D341Med (cell line): ENCODE measurements around the gene AGT.
"Not testable (repeated sequence)": the region's sequence is repeated elsewhere in the genome, so short reads cannot be mapped to it uniquely, and the experiment has no call there.

Source experiments
- DNase-seq: peaks from one replicate; pipeline ENCODE4 v3.0.0; 2012; ENCODE audit warnings: low spot score

Gene AGT

DNA sequence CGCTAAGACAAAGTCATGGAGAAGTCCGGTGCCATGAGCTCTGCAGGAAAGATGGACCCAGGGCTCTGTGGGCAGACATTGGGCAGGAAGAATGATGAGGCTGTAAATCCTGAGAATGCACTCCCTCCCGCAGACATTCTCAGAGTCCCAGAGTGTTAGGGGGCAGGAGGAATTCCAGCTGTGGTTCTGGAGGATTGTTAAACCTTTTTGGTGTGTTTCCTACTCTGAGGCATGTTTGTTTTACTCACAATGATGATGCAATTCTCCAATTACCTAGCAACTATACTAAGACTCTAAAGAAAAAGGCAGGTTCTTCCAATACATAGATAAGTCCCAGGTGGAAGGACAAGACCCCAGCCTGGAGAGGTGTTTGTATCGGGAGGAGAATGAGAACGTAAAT is 30.5 kb upstream of the AGT start:
- DNase-seq, result no peak

GRCh38 chr1:230743899-230744298 is 30.0 kb upstream of the AGT start:
- no peak for DNase-seq

GRCh38 chr1:230739564-230740290 is 25.8 kb upstream of the AGT start:
- DNase-seq, result no peak

GRCh38 chr1:230737622-230738262 is 23.8 kb upstream of the AGT start:
- DNase-seq, result no peak

- DNase-seq, result no peak
Observed at GRCh38 chr1:230735447-230735846, 21.5 kb upstream of the AGT start.

- DNase-seq, result no peak
Observed at GRCh38 chr1:230730977-230731376, 17.1 kb upstream of the AGT start.

- DNase-seq, result no peak
Observed at GRCh38 chr1:230728710-230729392, 14.9 kb upstream of the AGT start.

DNA sequence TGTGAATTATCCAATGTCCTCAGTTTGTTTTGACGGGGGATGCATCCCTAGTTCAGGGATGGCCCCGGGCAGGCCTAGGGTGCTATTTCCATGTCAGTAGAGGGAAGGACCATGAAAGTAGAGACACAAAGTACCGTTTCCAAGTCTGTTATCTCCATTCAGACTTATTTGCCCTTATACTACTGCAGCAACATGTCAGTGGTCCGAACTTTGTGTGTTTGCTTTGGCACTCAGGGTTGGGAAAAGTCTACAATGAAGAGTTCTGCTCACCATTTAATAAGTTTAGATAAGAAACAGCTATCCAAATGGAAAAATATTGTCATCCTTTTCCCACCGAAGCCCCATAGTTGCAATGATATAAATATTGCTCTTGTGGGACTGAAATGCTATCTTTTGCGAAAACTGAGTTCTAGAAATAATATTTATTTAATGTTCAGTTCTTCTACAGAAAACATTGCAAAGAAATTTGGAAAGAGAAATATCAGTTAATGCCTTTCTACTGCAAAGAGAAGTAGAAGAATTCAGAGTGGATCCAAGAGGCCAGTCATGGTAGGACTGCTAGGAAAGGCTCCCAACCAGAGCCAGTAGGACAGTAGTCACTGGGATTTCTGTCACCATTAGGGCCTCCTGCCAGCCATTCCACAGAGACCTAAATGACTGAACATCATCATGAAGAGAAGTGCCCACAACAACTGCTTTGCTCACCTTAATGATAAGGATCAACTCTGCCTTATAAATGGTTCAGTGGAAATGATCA is 11.5 kb upstream of the AGT start:
- DNase-seq, result no peak

DNA sequence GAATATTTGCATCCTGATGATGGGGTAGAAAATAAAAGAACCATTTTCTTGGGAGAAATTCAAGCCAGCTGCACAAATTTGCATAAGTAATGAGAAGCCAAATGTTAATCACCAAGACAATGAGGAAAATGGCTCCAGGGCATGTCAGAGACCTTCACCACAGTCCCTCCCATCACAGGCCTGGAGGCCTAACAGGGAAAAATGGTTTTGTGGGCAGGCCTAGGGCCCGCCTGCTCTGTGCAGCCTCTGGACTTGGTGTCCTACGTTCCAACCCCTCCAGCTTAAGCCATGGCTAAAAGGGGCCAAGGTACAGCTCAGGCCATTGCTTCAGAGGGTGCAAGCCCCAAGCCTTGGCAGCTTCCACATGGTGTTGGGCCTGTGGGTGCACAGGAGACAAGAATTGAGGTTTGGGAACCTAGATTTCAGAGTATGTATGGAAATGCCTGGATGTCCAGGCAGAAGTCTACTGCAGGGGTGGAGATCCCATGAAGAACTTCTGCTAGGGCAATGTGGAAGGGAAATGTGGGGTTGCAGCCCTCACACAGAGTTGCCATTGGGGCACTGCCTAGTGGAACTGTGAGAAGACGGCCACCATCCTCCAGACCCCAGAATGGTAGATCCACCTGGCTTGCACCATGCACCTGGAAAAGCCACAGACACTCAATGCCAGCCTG is 8.1 kb upstream of the AGT start:
- DNase-seq, result not testable (repeated sequence)

DNA sequence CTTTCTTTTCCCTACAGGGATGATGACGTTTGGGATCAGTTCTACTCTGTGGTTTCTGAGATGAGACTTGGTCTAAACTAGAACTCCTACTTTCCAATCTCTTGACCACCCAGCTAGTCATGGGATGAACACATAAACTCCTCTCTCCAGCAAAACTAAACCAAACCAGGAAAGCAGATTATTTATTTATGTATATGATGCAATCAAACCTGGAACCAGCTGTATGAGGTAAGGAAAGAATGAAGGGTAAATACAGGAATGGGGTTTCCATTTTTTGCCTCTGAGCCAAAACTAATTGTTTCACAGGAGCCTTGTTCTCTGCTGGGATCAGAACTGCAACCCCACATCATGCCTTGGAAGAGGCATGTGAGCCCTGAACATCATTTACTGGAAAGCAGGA is 3.3 kb upstream of the AGT start:
- DNase-seq, result no peak

- not testable (repeated sequence) for DNase-seq
Observed at GRCh38 chr1:230716453-230716852, 2.5 kb upstream of the AGT start.

DNA sequence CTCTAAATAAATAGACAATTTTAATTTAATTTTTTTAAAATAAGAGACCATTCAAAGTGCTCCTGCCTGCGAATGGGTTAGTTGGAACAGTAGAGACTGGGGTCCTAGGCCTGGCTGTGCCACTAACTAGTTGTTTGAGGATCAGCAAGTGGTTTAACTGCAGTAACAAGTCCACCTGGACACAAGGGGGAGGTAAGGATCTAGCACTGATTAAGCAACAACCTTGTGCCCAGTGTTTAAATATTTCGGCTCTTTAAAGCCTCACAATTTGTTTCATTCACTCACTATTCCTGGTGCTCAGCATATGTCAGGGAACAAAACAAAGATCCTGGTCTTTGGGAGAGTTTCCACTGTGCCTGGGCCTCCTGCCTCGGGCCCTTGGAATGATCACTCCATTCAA is 1.6 kb upstream of the AGT start:
- DNase-seq, result no peak

DNA sequence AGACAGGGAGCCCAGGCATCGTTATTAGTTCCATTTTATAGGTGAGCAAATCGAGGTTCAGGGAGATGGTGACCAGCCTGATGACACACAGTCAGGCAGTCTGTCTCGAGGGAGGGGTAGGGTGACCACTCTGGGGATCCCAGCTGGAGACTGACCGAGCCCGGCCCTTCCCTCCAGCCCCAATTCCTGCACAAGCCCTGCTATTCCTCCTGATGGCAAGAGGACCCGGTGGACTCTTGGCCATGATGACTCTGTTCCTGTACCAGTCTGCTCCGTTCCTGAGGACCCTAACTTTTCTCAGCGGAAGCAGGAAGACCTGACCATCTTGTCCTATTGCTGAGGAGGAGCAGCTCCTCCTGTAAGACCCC is 391 bp downstream of the AGT start:
- DNase-seq, result no peak

DNA sequence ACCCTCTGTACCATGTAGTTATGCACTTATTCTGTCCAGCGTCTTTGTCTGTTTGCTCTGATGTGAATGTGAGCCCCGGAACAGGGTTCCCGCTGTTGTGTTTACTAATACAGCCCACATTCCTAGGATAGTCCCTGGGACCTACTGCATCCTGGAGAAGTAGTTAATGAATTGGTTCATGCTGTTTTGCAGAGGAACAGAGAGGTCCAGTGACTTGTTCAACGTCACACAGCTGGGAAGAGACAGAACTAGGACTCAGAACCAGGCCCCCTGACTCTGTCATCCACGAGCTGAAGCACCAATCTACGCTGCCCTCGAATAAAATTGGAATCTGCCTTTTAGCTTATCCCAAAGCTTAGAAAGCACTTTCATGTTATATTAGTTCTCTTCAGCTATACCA is 784 bp downstream of the AGT start:
- no peak for DNase-seq

- DNase-seq, result no peak
Observed at GRCh38 chr1:230712470-230712942, 1.4 kb downstream of the AGT start.

GRCh38 chr1:230711245-230711644 is 2.7 kb downstream of the AGT start:
- DNase-seq, result no peak

DNA sequence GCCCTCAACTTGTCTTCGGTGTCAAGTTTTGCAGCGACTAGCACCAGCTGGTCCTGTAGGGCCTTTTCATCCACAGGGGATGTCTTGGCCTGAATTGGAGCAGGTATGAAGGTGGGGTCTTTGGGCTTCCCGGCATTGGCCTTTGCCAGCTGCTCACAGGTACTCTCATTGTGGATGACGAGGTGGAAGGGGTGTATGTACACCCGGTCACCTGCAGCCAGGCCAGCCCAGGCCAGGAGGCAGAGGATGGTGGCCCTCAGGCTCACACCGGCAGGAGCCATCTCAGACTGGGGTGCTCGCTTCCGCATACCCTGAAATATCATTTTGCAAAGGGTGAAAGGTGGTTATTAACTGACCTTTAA is 3.4 kb downstream of the AGT start:
- no peak for DNase-seq

GRCh38 chr1:230709619-230710542 is 4.0 kb downstream of the AGT start:
- DNase-seq, result no peak

DNA sequence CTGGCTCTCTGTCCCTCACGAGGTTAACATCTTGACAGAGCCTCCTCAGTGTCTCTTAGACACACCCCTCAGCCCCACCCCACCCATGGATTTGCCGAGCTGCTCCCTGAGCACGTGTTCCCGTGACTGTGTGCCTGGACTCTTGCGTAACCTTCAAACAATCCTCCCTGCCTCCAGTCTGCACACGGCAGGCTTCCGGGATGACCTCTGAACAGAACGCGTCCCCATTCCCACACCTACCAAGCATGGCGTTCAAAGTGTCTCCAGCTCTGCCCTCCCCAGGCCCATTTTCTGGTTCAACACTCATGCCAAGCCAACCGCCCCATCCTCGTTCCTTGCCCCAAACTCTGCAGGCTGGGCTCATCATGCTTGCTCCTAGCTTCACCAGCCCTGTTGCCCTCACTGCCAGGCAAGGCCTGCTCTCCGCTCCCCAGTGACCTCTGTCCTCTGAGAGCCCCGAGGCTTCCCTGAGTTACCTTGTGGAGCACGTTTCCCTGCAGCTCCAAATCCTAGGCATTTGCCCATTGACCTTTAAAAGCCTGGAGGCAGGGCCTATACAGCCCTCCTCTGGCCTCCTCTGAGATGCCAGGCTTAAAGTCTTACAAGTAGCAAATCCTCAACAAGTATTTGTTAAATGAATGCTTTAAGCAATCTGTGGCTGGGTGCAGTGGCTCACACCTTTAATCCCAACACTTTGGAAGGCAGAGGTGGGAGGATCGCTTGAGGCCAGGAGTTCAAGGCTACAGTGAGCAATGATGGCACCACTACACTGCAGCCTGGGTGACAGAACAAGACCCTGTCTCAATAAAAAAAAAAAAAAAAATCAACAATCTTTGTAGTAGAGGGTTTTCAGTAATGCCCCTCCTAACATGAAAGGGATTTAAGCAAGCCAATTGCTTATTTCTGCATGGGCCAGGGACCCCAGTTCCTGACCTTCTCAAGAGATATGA is 5.0 kb downstream of the AGT start:
- DNase-seq, result no peak
